ENCODE measurements around the gene SNUPN. TPM values are rescaled to one million over a fixed set of nuclear protein-coding genes. Genes with fewer than 3 reads are reported as not detected.

SNUPN gene
- total and polyA plus RNA-seq, 2 of the 8 experiments (the other 6 are each of a cell fraction or from before 2014, with no cell fraction given): 13.3 to 28.2 TPM

DNA sequence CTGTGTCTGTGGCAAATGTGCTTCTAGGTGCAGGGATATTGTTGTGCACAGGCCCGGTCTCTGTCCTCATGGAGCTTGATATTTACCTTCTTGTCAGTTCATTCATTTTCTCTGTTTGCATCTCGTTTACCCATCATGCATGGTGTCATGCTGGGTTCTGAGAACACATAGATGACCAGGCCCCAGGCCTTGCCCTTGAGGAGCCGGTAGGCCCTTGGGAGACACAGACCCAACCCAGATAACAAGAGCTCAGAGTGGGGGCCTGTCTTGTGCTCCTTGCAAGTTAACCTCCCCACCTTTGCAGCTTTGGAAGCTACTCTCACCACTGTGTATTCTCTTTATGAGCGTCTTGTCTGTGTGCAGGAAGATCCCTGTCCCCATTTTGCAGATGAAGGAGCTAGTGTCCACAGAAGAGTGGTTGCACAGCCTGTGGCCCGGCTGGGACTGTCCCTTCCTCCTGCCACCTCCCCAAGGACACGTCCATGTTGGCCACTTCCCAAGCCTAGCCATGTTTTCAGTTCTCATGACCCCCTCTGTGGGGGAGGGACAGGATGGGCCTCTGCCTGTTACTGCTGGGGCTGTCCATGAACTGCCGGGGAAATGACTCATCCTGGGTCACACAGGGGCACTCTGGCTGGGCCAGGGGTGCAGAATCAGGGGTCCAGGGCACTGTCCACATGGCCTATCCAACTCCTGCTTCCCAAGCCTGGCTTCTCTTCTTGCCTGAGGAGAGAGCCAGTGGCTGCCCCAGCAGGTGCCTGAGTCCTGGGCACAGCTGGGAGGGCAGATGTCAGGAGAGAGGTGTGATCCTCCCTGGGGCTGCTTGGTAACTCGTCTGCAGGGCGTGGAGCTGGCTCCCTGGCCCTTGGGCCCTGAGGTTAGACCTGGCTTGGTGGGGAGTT, 25.6 kb upstream of the SNUPN start:
- Histone ChIP-seq H3K4me2 (ENCODE audit: insufficient read depth in 1 of 2, low read depth in 2 of 2, low read length in 2 of 2) (peak overlapping the region; percentile 35 to 100), H3K9ac (replicated peaks in 1 of 4; ENCODE audit: extremely low read depth in 1 of 4, low read depth in 3 of 4, low read length in 3 of 4) (no peak overlapping the region), H4K91ac (replicated peaks; ENCODE audit: insufficient read length, low read length) (no peak overlapping the region), H2BK5ac (ENCODE audit: low read depth, low read length) (no peak overlapping the region), H4K8ac (ENCODE audit: extremely low read depth, insufficient read depth, low read length) (no peak overlapping the region; the same call in 1 of the 2 replicates), H3K79me2 (ENCODE audit: control insufficient read depth in 1 of 2, insufficient read depth in 2 of 2, low read length in 2 of 2) (peaks cover 0 to 69% of the 10 kb centered on the region in 2 experiments; a peak in 3 of 4 replicates), H2BK120ac (replicated peaks; ENCODE audit: low read depth, low read length) (no peak overlapping the region), H3K14ac (ENCODE audit: insufficient read length) (no peak overlapping the region), H3K36me3 (ENCODE audit: control insufficient read depth in 2 of 4, insufficient read depth in 4 of 4, low read length in 3 of 4) (peaks cover 0 to 14% (median 0%) of the 10 kb centered on the region in 4 experiments; a peak in 3 of 8 replicates), H2AK5ac (ENCODE audit: low read depth, low read length) (no peak overlapping the region), H2BK15ac (ENCODE audit: low read length) (no peak overlapping the region), H3K56ac (replicated peaks; ENCODE audit: insufficient read length, low read depth, low read length) (no peak overlapping the region), H3K4ac (replicated peaks; ENCODE audit: insufficient read length, low read depth, low read length) (no peak overlapping the region), H3K4me1 (replicated peaks in 1 of 4; ENCODE audit: control insufficient read depth in 3 of 4, insufficient read depth in 4 of 4, low read length in 3 of 4) (peaks cover 9 to 32% (median 21%) of the 10 kb centered on the region in 4 experiments), H3K27ac (ENCODE audit: low read depth, low read length) (no peak overlapping the region), H3K79me1 (ENCODE audit: low read depth, low read length) (peaks cover 14% of the 10 kb centered on the region), H2BK20ac (ENCODE audit: low read length) (no peak overlapping the region), H3K4me3 (ENCODE audit: extremely low read depth in 1 of 4, insufficient read depth in 2 of 4, low read depth in 3 of 4, low read length in 4 of 4) (peak overlapping the region in 1 of 4 experiments; percentile 2; a peak in 1 of 8 replicates), H3K9me3 (ENCODE audit: insufficient read depth in 2 of 2, low read depth in 1 of 2, low read length in 1 of 2) (no peaks in the 10 kb centered on the region), H4K20me1 (replicated peaks in 1 of 2; ENCODE audit: control insufficient read depth in 1 of 2, insufficient read depth in 2 of 2, low read length in 2 of 2) (peaks cover 5 to 20% of the 10 kb centered on the region in 2 experiments), H2AFZ (ENCODE audit: low read length) (no peak overlapping the region), H3K27me3 (replicated peaks in 1 of 4; ENCODE audit: control insufficient read depth in 3 of 4, extremely low read depth in 1 of 4, insufficient read depth in 3 of 4, low read length in 3 of 4) (peaks cover 0 to 9% (median 6%) of the 10 kb centered on the region in 4 experiments; a peak in 6 of 7 replicates), H3K18ac (ENCODE audit: extremely low read depth, low read length) (no peak overlapping the region), H2BK12ac (ENCODE audit: low read depth, low read length) (no peak overlapping the region), H4K5ac (ENCODE audit: insufficient read length, low read depth, low read length) (no peak overlapping the region), H3K23me2 (ENCODE audit: low read depth, low read length) (peaks cover 10% of the 10 kb centered on the region; the same call in 1 of the 2 replicates), H3K23ac (ENCODE audit: insufficient read length) (no peak overlapping the region)
- no peak for DNase-seq (ENCODE audit: low read depth in 1 of 2, low spot score in 2 of 2)
- ChIA-PET CTCF (ENCODE audit: partially characterized antibody) (interaction anchor here (0.7 to 2.3 kb wide), 10 partner anchors 9 to 701 kb away, joined by 3 to 11 read pairs (median 3); no protein-coding TSS in a partner anchor), POLR2A (ENCODE audit: partially characterized antibody) (interaction anchor here (1.0 to 5.5 kb wide), 7 partner anchors 11 to 25 kb away, joined by 3 to 41 read pairs (median 4); partner anchors contain the start of genes IMP3 and SNUPN)
- FAIRE-seq: no peak
- WGBS, 2 experiments (ENCODE audit: extremely low coverage in 1 of 2, insufficient coverage in 1 of 2, insufficient read length in 1 of 2, insufficient replicate concordance in 2 of 2, low coverage in 1 of 2, low lambda C conversion rate in 2 of 2, missing lambda C conversion rate in 1 of 2): 81% methylated on average over 9 of the region's 9 CpGs; no CpG with 5 or more reads in 1 of the 2 experiments
- TF ChIP-seq NANOG (IDR thresholded peaks at IDR 0.05; ENCODE audit: insufficient read depth, low read depth, low read length, poor library complexity, severe bottlenecking) (no peak), RAD21 (IDR thresholded peaks at IDR 0.05 in 1 of 2, conservative IDR thresholded peaks at IDR 0.05 in 1 of 2; ENCODE audit: low read depth in 2 of 2, low read length in 2 of 2) (no peak), SIX5 (IDR thresholded peaks at IDR 0.05; ENCODE audit: low read depth, low read length) (no peak), TAF7 (optimal IDR thresholded peaks at IDR 0.05; ENCODE audit: borderline replicate concordance, low read depth, low read length) (no peak), RXRA (IDR thresholded peaks at IDR 0.05; ENCODE audit: insufficient read depth, low read depth, low read length) (no peak), KDM5A (IDR thresholded peaks at IDR 0.05; ENCODE audit: low read length) (no peak), GABPA (IDR thresholded peaks at IDR 0.05; ENCODE audit: borderline replicate concordance, insufficient read depth, low read length) (no peak), RNF2 (IDR thresholded peaks at IDR 0.05; ENCODE audit: borderline replicate concordance, low read depth, low read length, missing control alignments, poor library complexity, severe bottlenecking) (no peak)
- TF ChIP-seq, protein P1, sequence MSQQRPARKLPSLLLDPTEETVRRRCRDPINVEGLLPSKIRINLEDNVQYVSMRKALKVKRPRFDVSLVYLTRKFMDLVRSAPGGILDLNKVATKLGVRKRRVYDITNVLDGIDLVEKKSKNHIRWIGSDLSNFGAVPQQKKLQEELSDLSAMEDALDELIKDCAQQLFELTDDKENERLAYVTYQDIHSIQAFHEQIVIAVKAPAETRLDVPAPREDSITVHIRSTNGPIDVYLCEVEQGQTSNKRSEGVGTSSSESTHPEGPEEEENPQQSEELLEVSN (IDR thresholded peaks at IDR 0.05): no peak

Measured in H1 (cell line).